CD4-positive, alpha-beta T cell treated with Interleukin-6 at 100 ng/mL for 8 hours (primary cell): ENCODE data around the gene LMO4.

Experiments used
- DNase-seq: peaks from one replicate; pipeline ENCODE4 v3.0.0-alpha.2; 2020; ENCODE audit warnings: mixed read lengths, low spot score

The LMO4 gene

GRCh38 chr1:87358219-87358618 is 29.5 kb downstream of the LMO4 start:
- no peak for DNase-seq

GRCh38 chr1:87359586-87359985 is 30.9 kb downstream of the LMO4 start:
- no peak for DNase-seq

DNA sequence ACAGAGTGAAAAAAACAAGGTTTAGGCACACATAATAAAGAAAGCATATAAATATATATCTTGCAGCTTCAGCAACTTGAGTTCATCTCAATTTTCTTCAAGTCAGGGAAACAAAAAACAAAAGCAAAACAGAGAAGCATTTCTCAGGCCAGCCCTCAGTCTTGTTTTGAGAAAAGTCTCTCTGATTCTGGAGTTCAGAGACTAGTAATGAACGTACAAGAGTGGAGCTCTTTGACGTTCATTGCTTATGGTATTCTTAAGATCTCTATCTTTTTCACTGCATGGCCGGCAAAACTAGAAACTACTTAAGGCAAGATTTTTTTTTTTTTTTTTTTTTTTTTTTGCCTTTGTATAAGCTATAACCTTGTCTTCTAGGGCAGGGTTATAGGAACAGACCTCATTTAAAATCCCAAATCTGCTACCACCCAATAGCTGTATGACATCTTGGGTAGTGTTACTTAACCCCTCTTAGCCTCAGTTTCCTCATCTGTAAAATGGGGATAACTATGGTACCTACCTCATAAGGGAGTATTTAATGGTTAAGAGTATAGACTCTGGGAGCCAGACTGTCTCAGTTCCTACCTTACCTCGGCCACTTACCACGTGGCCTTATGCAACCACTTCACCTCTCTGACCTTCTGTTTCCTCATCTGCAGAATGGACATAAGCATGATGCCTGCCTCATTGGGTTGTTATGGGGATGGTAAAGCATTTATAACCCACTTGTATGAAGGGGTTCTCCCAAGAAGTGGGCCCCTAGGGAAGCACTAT is 33.6 kb downstream of the LMO4 start:
- no peak for DNase-seq

- DNase-seq, result no peak
Measured at GRCh38 chr1:87362834-87363426, 34.2 kb downstream of the LMO4 start.

DNA sequence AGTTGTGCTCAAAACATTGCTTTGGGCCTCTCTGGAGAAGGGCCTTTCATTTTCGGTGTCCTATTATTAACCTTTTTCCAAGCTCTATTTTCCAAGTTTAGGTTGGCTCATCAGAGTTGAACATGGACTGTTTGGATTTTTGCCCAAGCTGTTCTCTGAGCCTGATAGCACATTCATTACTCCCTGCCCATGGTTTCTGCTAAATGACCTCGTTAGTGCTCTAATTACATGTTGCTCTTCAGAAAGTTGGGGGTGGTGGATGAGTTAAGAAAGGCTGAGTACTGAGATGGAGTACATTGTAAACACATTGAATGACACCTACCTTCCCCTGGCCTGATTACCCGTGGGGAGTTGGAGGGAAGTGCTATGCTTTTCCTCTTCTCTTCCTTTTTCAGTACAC is 38.9 kb downstream of the LMO4 start:
- DNase-seq, result no peak

GRCh38 chr1:87368907-87369306 is 40.2 kb downstream of the LMO4 start:
- DNase-seq, result no peak

- DNase-seq, result no peak
Measured at GRCh38 chr1:87369736-87370478, 41.2 kb downstream of the LMO4 start.

- DNase-seq, result no peak
Measured at GRCh38 chr1:87370544-87370943, 41.9 kb downstream of the LMO4 start.

GRCh38 chr1:87379306-87379705 is 50.6 kb downstream of the LMO4 start:
- no peak for DNase-seq

DNA sequence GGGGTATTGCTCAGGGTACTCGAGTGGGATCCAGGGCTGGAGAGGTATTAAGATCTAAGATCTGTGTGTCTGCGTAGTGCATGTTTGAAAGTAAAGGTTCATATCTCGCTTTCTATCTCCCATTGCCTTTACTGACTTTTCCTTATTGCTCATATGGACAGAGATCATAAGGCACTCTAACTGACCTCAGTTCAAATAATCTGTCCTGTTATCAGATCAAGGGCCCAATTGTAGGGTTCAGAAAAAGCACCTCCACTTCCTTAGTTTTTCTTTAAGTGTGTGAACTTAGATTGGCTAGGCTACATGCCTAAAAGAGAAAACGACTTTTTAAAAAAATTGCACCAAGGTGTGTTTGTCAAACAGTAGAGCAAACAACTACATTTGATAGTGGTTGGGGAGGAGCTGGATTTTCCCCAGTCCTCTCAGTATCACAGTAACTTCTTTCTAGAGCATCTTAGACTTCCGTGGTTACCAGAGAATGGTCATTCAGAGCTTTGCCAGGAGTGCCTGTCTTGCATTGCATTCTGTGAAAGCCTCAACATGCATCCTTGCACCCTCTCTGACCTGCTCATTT is 57.6 kb downstream of the LMO4 start:
- no peak for DNase-seq

DNA sequence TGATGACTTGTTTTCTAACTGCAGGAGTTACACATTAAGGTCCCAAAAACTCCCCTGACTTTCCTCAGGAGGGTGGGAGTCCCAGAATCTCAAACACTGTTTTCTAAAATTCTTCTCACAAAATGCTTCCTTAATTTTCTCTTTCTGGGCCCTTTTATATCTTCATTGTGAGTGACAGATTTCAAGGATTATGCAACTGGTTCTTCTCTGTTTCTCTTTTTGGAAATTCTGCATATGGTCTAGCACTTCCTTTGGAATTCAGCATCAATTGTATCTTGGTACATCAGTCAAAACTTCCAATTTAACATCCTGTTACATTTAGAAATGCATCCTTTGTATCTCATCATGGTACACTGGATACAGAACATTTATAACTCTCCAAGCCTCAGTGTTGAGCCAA is 59.7 kb downstream of the LMO4 start:
- no peak for DNase-seq

GRCh38 chr1:87389011-87389410 is 60.3 kb downstream of the LMO4 start:
- no peak for DNase-seq

GRCh38 chr1:87389546-87389945 is 60.9 kb downstream of the LMO4 start:
- no peak for DNase-seq

DNA sequence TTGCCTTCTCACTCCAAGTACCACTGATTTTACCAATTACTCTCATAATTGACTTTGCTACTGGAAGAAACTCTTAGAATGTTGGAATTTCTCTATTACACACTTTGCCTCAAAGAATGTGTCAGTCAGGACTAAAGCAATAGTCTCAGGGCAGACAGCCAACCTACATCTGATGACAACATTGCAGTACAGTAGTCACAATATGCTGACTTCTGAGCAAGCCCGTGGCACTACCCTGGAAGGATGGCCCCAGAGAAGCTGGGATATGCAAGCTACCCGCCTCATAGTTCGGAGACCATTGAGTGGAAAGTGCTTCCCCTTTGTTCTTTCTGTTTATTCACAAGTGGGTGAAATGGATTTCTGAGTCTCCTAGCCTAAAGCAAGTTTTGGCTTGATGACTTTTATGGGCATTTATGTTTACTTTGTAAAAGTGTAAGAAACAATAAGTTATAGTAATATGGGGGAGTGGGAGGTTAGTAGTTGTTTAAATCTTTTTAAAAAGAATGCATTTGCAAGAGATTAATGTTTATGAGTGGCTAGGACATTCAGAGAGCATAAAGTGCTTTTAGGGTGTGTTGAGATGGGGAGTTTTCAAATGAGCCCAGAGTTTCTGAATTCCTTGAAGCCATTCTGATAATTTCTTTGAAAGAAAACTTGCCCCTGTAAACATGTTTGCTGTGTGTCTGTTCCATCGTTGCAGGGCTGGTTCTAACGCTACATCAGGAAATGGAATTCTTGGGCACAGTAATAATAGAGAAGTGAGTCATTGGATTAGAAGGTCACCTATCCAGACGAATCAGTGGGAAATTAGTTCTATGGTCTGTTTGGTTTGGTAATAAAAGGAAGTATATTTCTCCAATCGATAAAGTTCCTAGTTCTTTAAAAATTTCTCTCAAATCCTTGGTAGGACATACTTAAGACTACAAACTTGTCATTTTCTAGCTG is 63.8 kb downstream of the LMO4 start:
- DNase-seq, result no peak

DNA sequence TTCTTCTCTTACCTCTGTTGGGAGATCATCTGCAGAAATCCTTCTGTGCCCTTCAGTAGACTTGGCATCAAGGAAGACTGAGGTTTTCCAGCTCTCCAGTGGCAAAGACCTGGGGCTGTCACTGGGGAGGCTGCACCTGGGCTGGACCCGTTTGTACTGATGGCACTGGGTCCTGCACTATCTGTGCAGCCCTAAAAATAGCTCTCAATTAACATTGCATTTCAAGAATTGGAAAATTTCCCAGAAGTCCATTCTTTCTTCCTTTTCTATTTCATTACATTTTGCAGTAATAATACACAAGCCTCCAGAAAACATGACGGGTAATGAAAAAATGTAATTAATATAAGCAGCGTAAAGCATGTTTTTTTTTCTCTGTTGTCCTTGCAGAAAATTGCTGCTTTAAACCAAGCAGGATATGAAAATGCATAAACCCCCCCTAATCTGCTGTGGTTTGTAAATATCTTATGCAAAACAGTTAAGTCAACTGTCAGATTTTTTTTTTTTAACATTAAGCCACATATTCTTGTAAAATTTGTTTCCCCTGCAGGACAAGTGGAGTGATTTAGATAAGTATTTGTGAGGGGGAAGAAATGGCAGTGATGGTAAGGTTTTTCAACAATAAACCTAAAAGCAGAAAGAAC is 64.9 kb downstream of the LMO4 start:
- no peak for DNase-seq

DNA sequence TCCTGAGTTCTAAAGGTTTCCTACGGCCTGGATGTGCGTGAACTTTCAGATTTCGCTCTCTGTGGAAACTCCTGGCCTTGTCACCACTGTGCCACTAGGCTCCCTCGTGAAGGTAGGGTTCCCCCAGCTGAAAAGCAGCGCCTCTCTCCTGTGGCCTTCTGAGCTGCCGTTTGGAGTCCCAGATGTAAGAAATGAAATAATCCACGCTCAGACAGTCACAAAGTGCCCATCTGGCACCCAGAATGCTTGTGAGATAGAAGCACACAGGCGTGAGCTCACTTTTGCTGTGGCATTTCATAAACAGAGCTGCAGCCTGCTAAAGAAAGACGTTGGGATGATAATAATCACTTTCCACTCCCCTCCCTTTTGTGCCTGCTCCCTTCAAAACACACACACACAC is 65.8 kb downstream of the LMO4 start:
- no peak for DNase-seq

- DNase-seq, result no peak
Measured at GRCh38 chr1:87394982-87395381, 66.3 kb downstream of the LMO4 start.
